ENCODE measurements around the gene BCKDK.
A peak's percentile ranks its signal among the peaks of the same experiment; 100 is the strongest.

The BCKDK gene

GRCh38 chr16:31107465-31107867 is 720 bp upstream of the BCKDK start:
- H3K4me3 ChIP-seq (ENCODE audit: control insufficient read depth, low read depth, low read length): no peak overlapping the region
- no peak for DNase-seq (ENCODE audit: low read depth)
- no peak for TF ChIP-seq CTCF (conservative IDR thresholded peaks at IDR 0.05; ENCODE audit: control insufficient read depth, insufficient read depth, low read depth, low read length)

DNA sequence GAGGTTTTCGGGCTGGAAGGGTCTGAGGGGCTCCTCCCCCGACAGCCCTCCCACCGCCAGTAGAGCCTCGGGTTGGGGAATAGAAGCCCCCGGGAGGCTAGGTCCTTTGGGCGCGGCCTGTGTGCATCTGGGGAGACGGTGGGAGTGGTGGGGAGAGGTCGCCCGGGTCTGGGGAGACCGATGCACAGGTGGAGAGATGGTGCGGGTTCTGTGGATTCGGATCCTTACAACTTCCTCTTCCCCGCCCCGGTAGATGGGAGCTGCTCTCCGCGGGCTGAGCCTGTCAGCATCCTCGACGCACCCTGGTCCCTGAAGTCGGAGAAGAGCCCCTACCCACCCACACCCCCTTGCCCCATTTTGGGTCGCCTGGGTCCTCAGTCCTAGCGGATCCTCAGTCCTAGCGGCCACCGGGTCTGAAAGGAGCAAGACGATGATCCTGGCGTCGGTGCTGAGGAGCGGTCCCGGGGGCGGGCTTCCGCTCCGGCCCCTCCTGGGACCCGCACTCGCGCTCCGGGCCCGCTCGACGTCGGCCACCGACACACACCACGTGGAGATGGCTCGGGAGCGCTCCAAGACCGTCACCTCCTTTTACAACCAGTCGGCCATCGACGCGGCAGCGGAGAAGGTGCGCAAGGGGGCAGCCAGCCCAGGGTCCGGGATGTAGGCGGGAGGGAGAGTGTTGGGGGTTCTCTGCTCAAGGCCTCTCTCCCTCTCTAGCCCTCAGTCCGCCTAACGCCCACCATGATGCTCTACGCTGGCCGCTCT is 790 bp downstream of the BCKDK start:
- DNase-seq (ENCODE audit: low read depth): no peak
- H3K4me3 ChIP-seq (ENCODE audit: control insufficient read depth, low read depth, low read length): peak overlapping the region; percentile 69
- TF ChIP-seq CTCF (conservative IDR thresholded peaks at IDR 0.05; ENCODE audit: control insufficient read depth, insufficient read depth, low read depth, low read length): no peak

- DNase-seq (ENCODE audit: low read depth): no peak
- TF ChIP-seq CTCF (conservative IDR thresholded peaks at IDR 0.05; ENCODE audit: control insufficient read depth, insufficient read depth, low read depth, low read length): no peak
- peak overlapping the region; percentile 69 for H3K4me3 ChIP-seq (ENCODE audit: control insufficient read depth, low read depth, low read length)
Measured at GRCh38 chr16:31109622-31110021, 1.4 kb downstream of the BCKDK start.

DNA sequence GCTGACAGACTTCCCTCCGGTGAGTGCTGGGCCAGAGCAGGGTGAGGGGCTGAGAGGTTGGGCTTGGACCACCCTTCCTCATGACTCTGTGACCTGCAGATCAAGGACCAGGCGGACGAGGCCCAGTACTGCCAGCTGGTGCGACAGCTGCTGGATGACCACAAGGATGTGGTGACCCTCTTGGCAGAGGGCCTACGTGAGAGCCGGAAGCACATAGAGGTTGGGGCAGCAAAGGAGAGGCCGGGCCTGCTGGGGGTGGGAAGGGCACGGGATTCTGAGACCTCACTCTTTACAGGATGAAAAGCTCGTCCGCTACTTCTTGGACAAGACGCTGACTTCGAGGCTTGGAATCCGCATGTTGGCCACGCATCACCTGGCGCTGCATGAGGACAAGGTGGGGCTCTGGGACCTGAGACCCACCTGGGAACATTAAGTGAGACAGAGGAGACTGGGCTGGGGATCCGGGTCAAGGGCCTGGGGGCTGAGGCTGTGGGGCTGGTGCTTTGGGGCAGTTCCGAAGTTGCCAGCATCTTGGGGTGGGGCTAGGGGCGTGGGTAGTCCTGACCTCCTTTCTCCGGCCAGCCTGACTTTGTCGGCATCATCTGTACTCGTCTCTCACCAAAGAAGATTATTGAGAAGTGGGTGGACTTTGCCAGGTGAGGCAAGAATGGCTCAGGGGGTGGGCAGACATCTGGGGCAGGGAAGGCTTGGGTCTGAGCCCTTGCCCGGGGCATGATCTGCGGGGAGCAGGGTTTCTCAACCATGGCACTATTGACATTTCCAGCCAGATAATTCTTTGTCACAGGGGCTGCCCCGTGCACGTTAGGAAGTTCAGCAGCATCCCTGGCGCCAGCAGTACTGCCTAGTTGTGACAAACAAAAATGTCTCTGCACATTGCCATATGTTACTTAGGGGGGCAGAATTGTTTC is 2.2 kb downstream of the BCKDK start:
- no peak overlapping the region for H3K4me3 ChIP-seq (ENCODE audit: control insufficient read depth, low read depth, low read length)
- no peak for DNase-seq (ENCODE audit: low read depth)
- no peak for TF ChIP-seq CTCF (conservative IDR thresholded peaks at IDR 0.05; ENCODE audit: control insufficient read depth, insufficient read depth, low read depth, low read length)

GRCh38 chr16:31111881-31112466 is 3.8 kb downstream of the BCKDK start:
- H3K4me3 ChIP-seq (ENCODE audit: control insufficient read depth, low read depth, low read length): no peak overlapping the region
- DNase-seq (ENCODE audit: low read depth): no peak
- no peak for TF ChIP-seq CTCF (conservative IDR thresholded peaks at IDR 0.05; ENCODE audit: control insufficient read depth, insufficient read depth, low read depth, low read length)

DNA sequence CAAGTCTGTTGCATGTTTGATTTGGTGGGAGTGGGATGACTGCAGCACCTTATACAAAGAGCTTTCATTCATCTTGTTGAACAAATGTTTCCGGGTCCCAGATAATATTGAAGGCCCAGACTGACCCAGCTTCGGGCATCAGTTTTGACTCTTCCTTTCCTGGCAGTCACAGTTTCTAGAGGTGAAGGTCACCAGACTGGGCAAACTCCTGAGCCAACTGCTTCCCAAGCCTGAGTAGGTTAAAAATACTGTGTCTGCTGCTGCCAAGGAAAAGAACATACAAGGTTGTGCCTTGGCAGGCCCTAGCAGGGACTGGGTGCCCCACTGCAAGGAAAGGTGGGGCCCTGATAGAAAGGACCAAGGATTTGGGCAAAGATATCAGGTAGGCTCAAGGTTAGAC is 4.5 kb downstream of the BCKDK start:
- no peak overlapping the region for H3K4me3 ChIP-seq (ENCODE audit: control insufficient read depth, low read depth, low read length)
- TF ChIP-seq CTCF (conservative IDR thresholded peaks at IDR 0.05; ENCODE audit: control insufficient read depth, insufficient read depth, low read depth, low read length): no peak
- no peak for DNase-seq (ENCODE audit: low read depth)
